ENCODE data around the gene ZNF219.

- TF ChIP-seq, protein P1, sequence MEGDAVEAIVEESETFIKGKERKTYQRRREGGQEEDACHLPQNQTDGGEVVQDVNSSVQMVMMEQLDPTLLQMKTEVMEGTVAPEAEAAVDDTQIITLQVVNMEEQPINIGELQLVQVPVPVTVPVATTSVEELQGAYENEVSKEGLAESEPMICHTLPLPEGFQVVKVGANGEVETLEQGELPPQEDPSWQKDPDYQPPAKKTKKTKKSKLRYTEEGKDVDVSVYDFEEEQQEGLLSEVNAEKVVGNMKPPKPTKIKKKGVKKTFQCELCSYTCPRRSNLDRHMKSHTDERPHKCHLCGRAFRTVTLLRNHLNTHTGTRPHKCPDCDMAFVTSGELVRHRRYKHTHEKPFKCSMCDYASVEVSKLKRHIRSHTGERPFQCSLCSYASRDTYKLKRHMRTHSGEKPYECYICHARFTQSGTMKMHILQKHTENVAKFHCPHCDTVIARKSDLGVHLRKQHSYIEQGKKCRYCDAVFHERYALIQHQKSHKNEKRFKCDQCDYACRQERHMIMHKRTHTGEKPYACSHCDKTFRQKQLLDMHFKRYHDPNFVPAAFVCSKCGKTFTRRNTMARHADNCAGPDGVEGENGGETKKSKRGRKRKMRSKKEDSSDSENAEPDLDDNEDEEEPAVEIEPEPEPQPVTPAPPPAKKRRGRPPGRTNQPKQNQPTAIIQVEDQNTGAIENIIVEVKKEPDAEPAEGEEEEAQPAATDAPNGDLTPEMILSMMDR (IDR thresholded peaks at IDR 0.05) = peak; percentile 38 to 62 (median 56)
- TF ChIP-seq POLR2A (IDR thresholded peaks at IDR 0.05) = no peak
These were observed 37.6 kb upstream of the ZNF219 start for GRCh38 chr14:21136024-21136423.
